OCI-LY3 (cell line): ENCODE data around the gene ROR1.

Source experiments
- CTCF ChIP-seq: fragments of 200-600, 300-600 bp; sonication (generic); IDR thresholded peaks from 2 replicates; pipeline ENCODE4 v1.5.1; 2014; ENCODE audit warnings: antibody characterized with exemption, low read length, low read depth
- EZH2phosphoT487 ChIP-seq: fragments of 200-600 bp; shearing (Covaris generic); IDR thresholded peaks from 2 replicates; pipeline ENCODE4 v1.6.1; 2018; ENCODE audit warnings: antibody characterized with exemption, mixed run types, low read depth

- no peak for TF ChIP-seq CTCF
- no peak for TF ChIP-seq EZH2phosphoT487
Measured at GRCh38 chr1:63836830-63837229, 63.0 kb downstream of the ROR1 start.
